Fibroblast of skin of left quadriceps (primary cell): ENCODE measurements around the gene CHD9.
"Not testable (repeated sequence)": the region's sequence is repeated elsewhere in the genome, so short reads cannot be mapped to it uniquely, and the experiment has no call there.

Source experiments
- DNase-seq, 2 experiments: peaks; one replicate each; pipeline ENCODE4 v3.0.0-alpha.2; 2013; ENCODE audit warnings: low read depth in 2 of 2

Gene CHD9

DNA sequence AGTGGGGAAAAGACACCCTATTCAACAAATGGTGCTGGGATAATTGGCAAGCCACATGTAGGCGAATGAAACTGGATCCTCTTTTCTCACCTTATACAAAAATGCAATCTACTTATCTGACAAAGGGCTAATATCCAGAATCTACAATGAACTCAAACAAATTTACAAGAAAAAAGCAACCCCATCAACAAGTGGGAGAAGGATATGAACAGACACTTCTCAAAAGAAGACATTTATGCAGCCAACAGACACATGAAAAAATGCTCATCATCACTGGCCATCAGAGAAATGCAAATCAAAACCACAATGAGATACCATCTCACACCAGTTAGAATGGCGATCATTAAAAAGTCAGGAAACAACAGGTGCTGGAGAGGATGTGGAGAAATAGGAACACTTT, 223.7 kb downstream of the CHD9 start:
- not testable (repeated sequence) for DNase-seq

DNA sequence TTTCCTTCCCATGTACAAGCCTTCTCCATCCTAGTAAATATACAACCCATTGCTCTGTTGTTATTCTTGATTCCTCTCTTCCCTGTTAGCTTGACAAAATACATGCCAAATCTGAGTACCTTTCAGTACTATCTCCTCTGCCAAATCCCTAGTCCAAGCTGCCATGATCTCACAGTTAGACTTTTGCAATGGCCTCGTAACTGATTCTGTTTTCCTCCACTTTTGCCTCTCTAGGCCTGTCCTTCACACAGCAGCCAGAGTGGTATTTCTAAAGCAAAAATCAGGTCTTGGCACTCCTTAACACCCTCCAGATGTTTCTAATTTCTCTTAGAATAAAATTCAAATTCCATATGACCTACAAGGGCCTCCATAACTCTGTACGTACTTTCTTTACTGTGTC, 226.5 kb downstream of the CHD9 start:
- peak in 1 of 2 experiments; percentile 23 for DNase-seq

DNA sequence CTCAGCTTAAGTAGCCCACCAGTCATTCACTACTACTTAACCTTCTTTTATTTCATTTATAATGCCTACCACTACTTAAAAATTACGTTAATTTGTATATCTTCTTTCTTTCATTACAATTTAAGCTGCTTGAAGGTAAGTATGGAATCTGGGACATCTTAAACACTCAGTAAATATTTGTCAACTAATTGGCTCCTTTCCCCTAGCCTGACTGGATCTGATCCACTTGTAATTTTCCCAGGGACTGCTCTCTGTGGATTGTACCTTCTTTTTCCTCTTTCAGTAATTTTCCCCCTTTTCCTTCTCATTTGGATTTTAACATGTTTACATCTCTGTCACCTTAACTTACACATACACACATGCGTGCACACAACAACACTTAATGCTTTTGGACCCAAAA, 227.1 kb downstream of the CHD9 start:
- no peak for DNase-seq

DNA sequence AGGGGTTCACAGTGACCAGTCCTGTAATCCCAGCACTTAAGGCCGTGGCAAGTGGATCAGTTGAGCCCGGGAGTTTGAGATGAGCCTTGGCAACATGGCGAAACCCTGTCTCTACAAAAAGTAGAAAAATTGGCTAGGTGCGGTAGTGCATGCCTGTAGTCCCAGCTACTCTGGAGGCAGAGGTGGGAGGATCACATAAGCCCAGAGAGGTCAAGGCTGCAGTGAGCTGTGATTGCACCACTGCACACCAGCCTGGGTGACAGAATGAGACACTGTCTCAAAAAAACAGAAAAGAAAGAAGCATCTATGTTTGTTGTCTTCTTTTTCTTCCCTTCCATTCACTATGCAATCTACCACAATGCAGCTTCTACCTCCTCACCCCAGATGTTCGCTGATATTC, 227.5 kb downstream of the CHD9 start:
- DNase-seq = no peak

DNA sequence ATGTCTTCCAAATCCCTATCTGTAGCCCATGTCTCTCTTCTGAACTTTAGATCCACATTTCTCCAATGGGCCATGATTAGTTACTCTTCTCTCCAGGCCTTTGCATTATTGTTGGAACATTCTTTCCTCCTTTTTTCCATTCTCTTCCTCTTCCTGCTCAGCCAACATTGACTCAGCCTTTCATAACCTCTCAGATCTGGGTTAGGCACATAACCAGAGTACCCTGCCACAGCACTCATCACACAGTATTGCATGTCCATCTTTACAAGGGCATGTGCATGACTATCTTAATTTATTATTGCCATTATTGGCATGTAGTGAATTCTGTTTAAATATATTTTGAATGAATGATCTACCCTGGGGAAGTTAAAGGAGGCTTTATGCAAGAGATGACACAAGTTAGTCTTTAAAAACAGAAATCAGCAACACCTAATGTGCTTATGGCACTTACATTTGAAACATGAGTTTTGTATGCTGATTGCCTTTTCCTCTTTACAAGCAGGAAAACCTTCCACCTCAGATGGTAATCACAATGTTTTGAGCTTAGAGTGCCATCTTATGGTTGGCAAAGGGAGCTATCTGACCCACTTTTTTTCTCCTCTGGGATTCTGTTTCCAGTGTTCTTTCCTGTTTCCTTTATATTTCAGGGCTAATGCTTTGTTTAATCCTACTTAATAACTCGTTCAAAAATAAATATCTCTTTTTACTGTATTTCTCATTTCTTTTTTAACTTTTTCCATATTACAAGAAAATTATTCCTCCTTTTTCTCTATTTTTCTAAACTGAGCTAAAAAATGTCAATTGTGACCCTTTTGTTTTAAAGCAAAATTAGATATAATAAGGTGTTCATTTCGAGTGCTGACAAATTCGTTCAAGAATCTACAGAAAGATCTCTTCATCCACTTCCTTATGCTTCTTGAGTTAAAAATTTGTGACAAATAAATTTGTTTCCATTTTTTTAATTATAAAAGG, 228.5 kb downstream of the CHD9 start:
- no peak for DNase-seq

DNA sequence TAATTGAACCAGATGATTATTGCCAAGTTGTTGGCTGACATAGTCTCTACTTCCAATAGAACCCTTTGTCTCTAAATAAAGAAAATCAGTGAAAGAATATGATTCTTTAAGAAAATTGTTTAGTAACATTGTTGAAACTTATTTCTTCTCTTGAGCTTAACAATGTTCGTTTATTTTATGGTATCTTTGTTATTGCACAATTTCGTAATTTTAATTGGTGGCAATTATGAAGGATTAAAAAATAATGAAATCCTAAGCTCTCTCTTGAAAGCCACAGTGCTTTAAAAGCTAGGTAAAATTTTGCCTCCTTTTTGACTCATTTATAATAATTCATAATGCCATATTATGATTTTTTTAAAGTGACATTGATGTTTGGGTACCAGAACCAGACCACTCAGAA, 230.4 kb downstream of the CHD9 start:
- no peak for DNase-seq

DNA sequence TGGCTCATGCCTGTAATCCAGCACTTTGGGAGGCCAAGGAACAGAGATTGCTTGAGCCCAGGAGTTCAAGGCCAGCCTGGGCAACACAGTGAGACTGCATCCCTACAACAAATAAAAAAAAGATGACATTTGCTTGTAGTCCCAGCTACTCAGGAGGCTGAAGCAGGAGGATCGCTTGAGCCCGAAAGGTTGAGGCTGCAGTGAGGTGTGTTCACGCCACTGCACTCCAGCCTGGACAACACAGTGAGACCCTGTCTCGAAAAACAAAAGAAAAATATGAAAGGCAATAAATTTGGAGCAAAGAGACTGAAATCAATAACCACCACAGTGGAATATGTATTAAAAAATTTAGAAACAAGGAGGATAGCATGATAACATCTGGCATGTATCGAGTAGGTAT, 235.7 kb downstream of the CHD9 start:
- DNase-seq = no peak

DNA sequence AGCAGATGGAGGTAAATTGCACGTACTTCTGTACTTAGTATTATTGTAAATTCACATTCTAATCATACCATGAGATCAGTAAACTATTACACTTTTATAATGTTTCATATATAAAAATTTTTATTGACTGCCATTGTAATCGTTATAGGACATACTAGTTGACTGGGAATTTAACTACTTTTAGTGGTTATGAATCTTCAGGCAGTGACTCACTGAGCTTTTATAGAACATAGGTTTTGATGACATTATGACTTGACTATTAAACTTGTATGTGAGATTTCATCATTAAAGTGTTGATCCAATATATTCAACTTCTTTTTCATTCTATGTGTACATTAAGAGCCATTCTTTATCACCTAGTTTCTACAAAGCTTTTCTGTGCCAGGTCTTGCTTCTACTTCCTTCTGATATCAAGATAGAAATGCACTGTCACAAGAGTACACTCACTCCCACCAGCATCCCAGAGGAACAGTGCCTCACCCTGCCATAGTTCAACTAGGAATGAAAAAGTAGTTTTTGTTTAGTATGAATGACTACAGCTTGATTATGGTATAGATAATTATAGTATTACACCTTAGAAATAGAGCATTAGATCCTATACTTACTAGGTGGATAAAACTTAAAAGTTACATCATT, 237.1 kb downstream of the CHD9 start:
- peak; percentile 11 to 14 for DNase-seq

DNA sequence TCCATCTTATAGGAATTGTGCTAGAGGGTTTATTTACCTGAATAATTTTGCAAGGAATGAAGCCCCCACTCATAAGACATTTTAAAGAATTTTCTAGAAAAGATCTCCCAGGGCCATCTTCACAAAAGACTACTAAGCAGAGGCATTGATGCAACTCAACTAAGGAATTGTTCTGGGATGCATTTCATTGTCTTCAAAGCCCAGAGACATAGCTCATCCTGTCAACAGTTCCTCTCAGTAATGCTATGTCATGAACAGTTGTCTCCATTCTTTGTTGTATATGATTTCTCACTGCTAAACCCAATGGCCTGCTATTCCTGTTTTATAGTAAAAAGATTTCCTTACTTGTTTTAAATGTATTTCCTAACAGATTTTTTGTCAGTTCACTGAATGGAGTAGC, 242.7 kb downstream of the CHD9 start:
- no peak for DNase-seq

DNA sequence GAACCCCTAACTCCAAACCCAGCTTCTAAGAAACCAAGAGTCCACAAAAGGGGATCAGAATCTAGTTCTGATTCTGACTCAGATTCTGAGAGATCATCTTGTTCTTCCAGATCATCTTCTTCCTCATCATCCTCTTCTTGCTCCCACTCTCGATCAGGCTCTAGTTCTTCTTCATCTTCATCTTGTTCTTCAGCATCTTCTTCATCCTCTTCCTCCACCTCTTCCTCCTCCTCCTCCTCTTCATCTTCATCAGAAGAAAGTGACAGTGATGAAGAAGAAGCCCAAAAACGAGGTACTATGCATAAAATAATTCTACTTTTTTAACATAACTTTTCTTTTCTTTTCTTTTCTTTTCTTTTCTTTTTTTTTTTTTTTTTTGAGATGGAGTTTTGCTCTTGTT, 249.5 kb downstream of the CHD9 start:
- DNase-seq = no peak

DNA sequence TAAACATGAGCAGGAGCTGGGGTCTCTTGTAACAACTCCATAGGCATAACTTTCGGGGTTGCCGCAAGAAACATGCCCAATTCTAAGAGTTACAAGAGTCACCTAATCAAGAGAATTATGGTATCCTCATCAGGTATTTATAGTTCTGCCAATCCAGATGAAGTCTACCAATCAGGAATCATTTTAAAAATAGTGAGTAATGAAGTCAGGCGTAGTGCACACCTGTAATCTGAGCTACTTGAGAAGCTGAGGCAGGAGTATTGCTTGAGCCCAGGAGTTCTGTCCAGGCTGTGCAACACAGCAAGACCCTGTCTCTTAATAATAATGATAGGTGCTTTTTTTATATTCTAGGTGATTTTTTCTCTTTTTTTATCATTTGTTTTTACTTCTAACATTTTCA, 251.0 kb downstream of the CHD9 start:
- no peak for DNase-seq

DNA sequence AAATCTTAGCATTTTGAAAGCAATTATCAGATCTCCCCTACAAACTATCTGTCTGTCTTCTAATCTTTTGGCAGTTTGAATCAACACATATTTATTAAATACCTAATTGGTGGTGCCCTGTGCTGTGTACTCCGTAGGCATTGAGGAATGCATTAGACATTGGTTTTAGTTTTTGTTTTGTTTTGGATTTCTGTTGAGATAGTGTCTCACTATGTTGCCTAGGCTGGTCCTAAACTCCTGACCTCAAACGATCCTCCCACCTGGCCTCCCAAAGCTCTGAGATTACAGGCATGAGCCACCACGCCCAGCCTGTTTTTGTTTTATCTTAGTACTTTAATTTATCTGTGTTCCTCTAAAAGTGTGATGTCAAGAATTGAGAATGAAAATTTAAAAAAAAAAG, 254.7 kb downstream of the CHD9 start:
- no peak for DNase-seq

DNA sequence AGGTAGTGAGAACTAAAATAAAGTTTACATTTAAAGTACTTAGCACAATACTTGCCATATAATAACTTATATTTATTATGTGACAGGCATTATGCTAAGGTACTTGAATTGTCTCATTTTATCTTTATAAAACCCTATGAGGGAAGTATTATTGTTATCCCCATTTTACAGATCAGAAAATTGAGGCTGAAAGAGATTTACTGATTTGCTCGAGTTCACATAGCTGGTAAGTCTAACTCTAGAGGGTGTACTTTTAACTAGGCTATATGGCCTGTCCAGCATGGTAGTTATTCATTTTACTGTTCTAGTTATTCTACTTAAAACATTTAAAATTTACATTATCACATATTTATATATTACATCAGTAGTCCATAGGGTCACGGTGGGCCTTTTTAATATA, 266.2 kb downstream of the CHD9 start:
- DNase-seq = no peak

DNA sequence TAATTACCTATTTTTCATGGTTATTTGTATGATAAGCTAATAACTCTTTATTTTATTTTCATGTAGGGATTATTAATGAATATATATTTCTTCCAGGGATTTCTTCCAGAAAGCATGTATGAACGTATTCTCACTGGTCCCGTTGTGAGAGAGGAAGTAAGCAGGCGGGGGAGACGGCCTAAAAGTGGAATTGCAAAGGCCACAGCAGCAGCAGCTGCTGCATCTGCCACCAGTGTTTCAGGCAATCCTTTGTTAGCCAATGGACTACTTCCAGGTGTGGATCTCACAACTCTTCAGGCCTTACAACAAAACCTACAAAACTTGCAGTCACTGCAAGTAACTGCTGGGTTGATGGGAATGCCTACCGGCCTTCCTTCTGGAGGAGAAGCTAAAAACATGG, 269.1 kb downstream of the CHD9 start:
- DNase-seq = no peak

DNA sequence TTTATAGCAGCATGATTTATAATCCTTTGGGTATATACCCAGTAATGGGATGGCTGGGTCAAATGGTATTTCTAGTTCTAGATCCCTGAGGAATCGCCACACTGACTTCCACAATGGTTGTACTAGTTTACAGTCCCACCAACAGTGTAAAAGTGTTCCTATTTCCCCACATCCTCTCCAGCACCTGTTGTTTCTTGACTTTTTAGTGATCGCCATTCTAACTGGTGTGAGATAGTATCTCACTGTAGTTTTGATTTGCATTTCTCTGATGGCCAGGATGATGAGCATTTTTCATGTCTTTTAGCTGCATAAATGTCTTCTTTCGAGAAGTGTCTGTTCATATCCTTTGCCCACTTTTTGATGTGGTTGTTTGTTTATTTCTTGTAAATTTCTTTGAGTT, 276.2 kb downstream of the CHD9 start:
- not testable (repeated sequence) for DNase-seq

DNA sequence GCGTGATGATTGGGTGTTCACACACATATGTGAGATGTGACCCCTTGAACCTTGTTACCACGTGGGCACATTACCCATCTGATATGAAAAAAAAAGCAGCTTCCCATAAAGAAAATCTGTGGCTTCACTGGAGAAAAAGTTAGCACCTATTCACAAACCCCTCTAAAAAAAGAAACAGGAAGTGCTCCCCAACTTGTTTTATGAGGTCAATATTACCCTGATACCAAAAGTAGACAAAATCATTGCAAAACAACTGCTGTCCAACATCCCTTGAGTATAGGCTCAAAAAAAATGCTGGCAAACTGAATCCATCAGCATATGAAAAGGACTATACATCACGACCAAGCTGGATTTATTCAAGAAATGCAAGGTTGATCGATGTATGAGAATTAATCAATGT, 279.8 kb downstream of the CHD9 start:
- no peak for DNase-seq

DNA sequence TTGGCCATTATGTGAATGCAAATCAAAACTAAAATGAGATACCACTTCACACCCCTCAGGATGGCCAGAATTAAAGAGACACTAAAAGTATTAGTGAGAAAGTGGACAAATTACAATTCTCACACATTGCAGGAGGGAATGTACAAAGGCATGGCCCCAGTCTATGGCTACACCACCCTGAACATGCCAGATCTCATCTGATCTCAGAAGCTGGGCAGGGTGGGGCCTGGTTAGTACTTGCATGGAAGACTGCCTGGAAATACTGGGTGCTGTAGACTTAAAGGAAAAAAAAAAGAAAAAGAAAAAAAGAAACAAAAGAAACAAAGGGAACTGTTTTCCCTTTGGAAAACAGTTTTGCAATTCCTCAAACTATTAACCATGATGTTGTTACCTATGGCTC, 282.5 kb downstream of the CHD9 start:
- no peak for DNase-seq

DNA sequence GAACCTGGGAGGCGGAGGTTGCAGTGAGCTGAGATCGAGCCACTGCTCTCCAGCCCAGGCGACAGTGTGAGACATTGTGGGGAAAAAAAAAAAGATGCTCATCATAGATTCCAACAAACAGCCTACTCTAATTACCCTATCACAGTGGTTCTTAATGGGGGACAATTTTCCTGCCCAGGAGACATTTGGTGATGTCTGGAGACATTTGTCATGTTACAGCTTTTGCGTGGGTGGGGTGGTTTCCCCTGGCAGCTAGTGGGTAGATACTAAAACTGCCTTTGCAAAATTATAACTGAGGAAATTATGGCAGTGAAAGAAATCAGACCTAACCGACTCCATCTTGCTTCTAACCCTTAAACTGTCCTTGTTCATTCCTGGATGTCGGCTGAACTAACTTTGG, 287.0 kb downstream of the CHD9 start:
- no peak for DNase-seq

DNA sequence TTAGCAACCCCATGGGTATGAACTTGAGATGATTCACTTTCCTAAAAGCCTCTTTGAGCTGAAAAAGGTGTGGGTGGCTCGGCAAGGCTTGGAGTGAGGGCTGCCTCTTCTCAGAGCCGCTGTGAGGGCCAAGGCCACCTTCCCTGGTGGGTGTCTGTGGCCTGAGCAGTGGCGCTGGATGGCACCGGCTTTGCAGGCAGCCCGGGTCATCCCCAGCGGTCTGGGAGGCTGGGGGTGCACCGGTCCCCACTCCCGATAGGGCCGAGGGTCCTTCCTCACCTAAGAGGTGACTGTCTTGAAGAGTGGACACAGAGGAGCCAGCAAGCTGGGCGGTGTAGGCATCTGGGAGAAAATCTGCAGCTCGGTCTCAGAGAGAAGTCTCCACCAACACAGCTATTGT, 300.3 kb downstream of the CHD9 start:
- no peak for DNase-seq

DNA sequence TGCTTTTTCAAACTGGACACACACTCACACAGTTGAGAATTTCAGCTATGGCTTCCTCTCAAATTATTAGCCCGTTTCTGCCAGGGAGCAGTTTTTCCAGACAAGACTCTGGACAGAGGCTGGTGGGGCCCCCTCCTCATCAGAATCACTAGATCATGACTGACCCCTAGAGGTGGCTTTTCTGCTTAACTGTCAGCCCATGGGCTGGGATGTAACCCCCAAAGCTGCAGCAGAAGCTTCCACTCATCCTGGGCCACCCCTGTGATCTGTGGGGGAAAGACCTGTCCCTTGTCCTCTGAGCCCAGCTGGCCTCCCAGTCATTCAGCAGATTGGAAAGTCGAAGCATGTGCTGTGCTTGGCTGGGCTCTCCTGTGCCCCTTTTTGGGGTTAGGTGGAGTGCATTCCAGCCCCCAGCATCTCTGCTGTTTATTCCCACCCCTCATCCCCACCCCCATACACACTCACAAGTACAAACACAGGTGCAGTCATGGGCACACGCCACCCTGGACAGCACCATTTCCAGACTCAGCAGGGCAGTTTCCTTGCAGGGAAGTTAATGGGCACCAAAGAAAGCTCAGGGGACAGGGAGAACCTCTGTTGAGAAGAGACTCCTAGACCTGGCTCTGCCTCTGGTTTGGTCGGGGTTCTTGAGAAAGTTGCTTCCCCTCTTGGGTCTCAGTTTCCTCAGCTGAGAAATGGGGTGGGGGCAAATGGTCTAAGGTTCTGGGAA, 301.9 kb downstream of the CHD9 start:
- no peak for DNase-seq

DNA sequence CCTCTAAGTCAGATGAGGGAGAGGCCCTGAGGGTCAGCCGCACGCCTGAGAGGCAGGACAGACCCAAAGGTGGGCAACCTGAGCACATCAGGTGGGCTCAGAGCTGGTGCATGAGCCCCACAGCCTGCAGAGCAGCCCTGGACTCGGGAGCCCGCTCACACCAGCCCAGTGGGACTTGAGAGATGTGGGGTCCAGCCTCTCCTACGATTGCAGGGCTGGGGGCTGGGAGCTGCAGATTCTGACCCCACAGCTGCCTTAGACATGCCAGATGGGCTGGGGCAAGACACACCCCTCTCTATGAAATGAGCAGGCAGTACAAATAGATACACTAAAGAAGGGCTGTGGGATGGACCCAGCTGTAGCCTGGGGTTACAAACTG, 302.4 kb downstream of the CHD9 start:
- DNase-seq = no peak

DNA sequence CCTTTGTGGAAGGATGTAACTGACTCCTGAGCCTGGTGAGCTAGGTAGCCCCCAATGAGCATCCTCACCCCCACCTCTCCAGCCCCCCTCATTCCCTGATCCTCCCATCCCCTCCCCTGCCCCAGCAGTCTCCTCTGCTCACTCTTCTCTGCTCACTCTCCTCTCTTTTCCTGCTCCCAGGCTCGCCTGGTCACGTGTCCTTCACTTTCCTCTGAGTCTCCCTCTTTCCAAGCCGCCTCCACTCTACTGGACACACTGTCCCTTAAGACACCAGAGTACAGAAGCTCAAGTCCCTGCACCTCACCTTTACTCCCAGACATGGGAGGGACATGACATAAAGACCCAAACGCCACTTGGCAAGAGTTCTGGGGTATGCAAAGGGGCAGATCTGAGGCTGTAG, 303.2 kb downstream of the CHD9 start:
- no peak for DNase-seq

DNA sequence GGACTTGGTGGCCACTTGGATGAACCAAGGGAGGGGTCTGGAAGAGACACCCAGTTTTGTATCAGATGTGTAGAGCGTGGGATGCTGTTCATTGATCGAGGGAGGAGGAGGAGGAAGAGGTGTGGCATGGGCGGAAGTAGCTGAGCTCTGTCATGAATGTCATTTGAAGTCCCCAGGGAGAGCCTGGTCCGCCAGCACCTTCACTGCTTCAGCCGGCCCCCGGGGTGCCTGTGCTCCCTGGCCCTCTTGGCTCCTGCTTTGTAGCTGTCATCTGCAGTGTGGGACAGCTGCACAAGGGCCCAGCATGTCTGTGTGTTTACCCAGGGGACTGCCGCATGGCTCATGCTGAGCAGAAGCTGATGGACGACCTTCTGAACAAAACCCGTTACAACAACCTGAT, 304.1 kb downstream of the CHD9 start:
- no peak for DNase-seq
